ENCODE measurements around the gene MFRP. TPM values are rescaled to one million over a fixed set of nuclear protein-coding genes. Genes with fewer than 3 reads are reported as not detected.

MFRP gene
- total and polyA plus RNA-seq, 9 of the 15 experiments (the other 6 are each of a cell fraction or from before 2014, with no cell fraction given) = not detected

DNA sequence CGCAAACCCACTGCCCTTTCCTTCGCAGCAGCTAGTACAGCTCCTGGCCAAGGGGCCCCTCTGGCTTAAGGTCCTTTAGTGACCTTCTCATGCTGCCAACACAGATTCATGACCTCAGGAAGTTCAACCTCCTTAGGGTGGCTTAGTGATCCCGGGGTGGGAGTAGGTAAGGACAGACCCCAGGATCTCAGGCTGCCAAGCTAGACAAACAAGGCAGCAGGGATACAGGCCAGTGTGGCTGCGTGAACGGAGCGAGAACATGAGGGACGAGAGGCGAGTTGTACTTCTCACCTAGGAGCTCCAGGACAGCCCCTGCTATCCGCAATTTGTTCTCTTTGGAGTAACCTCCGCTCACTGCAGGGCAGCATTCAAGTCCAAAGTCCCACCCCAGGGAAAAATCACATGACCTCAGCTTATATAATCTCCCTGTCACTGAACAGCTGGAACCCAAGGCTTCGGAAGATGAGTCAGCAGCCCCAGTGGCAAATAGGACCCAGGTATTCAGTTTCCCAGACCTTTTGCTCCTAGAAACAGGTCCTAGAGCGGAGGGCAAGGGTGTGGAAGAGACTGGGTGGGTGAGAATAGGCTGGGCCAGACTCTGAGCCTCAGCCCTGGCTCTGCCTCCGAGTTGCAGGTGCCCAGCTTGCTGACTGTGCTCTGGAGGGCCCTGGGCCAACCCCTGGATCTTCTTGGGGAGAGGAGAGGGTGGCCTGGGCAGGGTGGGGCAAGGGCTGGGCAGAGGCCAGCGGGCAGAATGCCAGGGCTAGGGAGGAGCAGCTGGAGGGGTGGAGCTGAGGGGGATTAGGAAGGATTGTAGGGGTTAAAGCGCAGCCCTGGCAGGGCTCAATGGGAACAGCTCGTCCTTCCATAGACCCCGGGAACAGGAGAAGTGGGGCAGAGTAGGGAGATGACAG lies 21.9 kb upstream of the MFRP start (continued):
- TF ChIP-seq JUN (IDR thresholded peaks at IDR 0.05; ENCODE audit: borderline replicate concordance, low read depth, low read length) (peak; percentile 31; the same call in 1 of the 2 replicates), JUN (CRISPR knock-in tag; IDR thresholded peaks at IDR 0.05; ENCODE audit: borderline replicate concordance) (no peak), NFRKB (IDR thresholded peaks at IDR 0.05; ENCODE audit: low read depth) (no peak), CAMTA2 (CRISPR knock-in tag; conservative IDR thresholded peaks at IDR 0.05) (no peak), NONO (IDR thresholded peaks at IDR 0.05; ENCODE audit: low read depth in 2 of 2, low read length in 1 of 2) (no peak), PHB2 (IDR thresholded peaks at IDR 0.05; ENCODE audit: low read depth) (no peak), CBFB (CRISPR knock-in tag; IDR thresholded peaks at IDR 0.05) (no peak), CREM (IDR thresholded peaks at IDR 0.05; ENCODE audit: low read depth) (0 out of 2 replicates have a peak, but pooled peaks have one; percentile 20), MAFF (IDR thresholded peaks at IDR 0.05; ENCODE audit: low read length) (peak; percentile 84), PRMT5 (CRISPR knock-in tag; IDR thresholded peaks at IDR 0.05) (no peak), ZBTB1 (CRISPR knock-in tag; IDR thresholded peaks at IDR 0.05; ENCODE audit: borderline replicate concordance, low read depth) (no peak), PPARD (CRISPR knock-in tag; IDR thresholded peaks at IDR 0.05) (no peak), ZNF507 (tag; conservative IDR thresholded peaks at IDR 0.05) (no peak), ZNF224 (CRISPR knock-in tag; IDR thresholded peaks at IDR 0.05) (no peak), HNRNPK (IDR thresholded peaks at IDR 0.05; ENCODE audit: low read depth, low read length, poor library complexity, severe bottlenecking) (no peak), TFAM (CRISPR knock-in tag; conservative IDR thresholded peaks at IDR 0.05) (no peak), CSDE1 (IDR thresholded peaks at IDR 0.05) (no peak), FOXK2 (conservative IDR thresholded peaks at IDR 0.05 in 1 of 2, IDR thresholded peaks at IDR 0.05 in 1 of 2; ENCODE audit: low read depth in 2 of 2) (0 out of 4 replicates have a peak, but pooled peaks of 1 of the 2 experiments have one; percentile 54)
- TF ChIP-seq, protein P1, sequence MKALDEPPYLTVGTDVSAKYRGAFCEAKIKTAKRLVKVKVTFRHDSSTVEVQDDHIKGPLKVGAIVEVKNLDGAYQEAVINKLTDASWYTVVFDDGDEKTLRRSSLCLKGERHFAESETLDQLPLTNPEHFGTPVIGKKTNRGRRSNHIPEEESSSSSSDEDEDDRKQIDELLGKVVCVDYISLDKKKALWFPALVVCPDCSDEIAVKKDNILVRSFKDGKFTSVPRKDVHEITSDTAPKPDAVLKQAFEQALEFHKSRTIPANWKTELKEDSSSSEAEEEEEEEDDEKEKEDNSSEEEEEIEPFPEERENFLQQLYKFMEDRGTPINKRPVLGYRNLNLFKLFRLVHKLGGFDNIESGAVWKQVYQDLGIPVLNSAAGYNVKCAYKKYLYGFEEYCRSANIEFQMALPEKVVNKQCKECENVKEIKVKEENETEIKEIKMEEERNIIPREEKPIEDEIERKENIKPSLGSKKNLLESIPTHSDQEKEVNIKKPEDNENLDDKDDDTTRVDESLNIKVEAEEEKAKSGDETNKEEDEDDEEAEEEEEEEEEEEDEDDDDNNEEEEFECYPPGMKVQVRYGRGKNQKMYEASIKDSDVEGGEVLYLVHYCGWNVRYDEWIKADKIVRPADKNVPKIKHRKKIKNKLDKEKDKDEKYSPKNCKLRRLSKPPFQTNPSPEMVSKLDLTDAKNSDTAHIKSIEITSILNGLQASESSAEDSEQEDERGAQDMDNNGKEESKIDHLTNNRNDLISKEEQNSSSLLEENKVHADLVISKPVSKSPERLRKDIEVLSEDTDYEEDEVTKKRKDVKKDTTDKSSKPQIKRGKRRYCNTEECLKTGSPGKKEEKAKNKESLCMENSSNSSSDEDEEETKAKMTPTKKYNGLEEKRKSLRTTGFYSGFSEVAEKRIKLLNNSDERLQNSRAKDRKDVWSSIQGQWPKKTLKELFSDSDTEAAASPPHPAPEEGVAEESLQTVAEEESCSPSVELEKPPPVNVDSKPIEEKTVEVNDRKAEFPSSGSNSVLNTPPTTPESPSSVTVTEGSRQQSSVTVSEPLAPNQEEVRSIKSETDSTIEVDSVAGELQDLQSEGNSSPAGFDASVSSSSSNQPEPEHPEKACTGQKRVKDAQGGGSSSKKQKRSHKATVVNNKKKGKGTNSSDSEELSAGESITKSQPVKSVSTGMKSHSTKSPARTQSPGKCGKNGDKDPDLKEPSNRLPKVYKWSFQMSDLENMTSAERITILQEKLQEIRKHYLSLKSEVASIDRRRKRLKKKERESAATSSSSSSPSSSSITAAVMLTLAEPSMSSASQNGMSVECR (CRISPR knock-in tag; IDR thresholded peaks at IDR 0.05) = peak; percentile 16; the same call in 1 of the 2 replicates
- TF ChIP-seq, protein P2, sequence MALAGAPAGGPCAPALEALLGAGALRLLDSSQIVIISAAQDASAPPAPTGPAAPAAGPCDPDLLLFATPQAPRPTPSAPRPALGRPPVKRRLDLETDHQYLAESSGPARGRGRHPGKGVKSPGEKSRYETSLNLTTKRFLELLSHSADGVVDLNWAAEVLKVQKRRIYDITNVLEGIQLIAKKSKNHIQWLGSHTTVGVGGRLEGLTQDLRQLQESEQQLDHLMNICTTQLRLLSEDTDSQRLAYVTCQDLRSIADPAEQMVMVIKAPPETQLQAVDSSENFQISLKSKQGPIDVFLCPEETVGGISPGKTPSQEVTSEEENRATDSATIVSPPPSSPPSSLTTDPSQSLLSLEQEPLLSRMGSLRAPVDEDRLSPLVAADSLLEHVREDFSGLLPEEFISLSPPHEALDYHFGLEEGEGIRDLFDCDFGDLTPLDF (CRISPR knock-in tag; IDR thresholded peaks at IDR 0.05) = no peak
- TF ChIP-seq, protein P3, sequence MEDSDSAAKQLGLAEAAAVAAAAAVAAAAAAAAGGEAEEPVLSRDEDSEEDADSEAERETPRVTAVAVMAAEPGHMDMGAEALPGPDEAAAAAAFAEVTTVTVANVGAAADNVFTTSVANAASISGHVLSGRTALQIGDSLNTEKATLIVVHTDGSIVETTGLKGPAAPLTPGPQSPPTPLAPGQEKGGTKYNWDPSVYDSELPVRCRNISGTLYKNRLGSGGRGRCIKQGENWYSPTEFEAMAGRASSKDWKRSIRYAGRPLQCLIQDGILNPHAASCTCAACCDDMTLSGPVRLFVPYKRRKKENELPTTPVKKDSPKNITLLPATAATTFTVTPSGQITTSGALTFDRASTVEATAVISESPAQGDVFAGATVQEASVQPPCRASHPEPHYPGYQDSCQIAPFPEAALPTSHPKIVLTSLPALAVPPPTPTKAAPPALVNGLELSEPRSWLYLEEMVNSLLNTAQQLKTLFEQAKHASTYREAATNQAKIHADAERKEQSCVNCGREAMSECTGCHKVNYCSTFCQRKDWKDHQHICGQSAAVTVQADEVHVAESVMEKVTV (CRISPR knock-in tag; IDR thresholded peaks at IDR 0.05) = no peak

Data from K562 (cell line).